T-helper 1 cell treated with Interleukin-12 subunit alpha and Interleukin-12 subunit beta and Interleukin-4 antibody, amounts not matched to agents 30 ng/mL and 1 ng/mL, for 36 hours (primary cell): Measurements from ENCODE around the gene HMCN2. TPM values are rescaled to one million over a fixed set of nuclear protein-coding genes. Genes with fewer than 3 reads are reported as not detected.

ENCODE experiments used
- intact Hi-C: fragments of 100-400 bp; cut with micrococcal nuclease; formaldehyde crosslinking; loops from one replicate; pipeline ENCODE4 v1.15.1; 2024
- total RNA-seq: library from RNA; stranded (reverse); gene quantifications from 2 replicates; pipeline ENCODE4 v1.2.3, GENCODE V29; 2022

The HMCN2 gene
- total RNA-seq, 1 donor from 2014 or later, result not detected

DNA sequence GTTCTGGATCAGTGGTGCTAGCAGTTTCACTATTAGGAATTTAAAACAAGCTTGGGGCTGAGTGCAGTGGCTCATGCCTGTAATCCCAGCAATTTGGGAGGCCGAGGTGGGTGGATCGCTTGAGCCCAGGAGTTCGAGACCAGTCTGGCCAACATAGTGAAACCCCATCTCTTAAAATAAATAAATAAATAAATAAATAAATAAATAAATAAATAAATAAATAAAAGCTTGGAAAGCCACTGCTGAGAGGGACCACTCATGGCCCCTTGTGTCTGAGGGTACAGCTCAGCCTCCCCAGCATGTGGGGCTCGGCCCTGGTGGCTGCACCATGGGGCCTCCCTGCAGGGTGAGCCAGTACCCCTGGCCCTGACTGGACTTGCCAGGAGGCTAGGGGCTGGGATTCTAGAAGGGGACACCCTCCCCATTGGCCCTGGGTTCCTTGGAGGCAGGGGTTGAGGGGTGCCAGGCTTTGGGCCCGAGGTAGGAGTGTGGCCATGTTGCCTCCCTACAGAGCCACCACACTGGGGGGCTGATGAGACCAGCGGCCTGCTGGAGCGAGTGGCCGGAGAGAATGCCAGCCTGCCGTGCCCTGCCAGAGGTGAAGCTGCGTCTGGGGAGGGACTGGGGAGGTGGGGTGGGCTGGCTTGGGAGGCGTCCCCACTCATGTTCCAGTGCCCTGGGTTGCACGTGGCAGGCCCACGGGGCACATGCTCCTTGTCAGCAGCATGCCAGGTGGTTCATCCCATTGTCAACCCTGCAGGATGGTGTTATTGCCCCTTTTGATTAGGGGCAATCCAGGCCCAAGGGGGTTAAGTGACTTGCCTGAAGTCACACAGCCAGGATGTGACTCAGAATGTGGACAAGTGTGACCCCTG lies 76.5 kb downstream of the HMCN2 start:
- intact Hi-C loops, result no loop called here

DNA sequence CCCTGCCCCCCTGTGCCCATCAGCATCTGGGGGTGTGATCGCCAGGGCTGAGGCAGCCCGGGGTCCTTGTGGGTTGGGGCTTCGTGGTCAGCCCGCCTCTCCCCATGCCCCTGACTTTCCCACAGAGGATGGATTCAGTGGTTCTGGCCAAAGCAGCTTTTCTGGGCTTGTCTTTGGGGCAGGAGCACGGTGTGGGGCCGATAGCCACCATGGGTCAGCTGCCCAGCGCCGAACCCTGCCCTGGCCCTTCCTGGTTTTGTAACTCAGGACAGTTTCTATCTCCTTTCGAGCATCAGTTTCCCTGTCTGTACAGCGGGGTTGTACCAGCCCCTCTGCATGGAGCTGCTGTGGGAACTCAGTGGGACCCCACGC lies 77.1 kb downstream of the HMCN2 start:
- intact Hi-C loops, result loop anchor here (1.0 kb wide), 1 partner anchor 235 kb away; no protein-coding TSS in a partner anchor

DNA sequence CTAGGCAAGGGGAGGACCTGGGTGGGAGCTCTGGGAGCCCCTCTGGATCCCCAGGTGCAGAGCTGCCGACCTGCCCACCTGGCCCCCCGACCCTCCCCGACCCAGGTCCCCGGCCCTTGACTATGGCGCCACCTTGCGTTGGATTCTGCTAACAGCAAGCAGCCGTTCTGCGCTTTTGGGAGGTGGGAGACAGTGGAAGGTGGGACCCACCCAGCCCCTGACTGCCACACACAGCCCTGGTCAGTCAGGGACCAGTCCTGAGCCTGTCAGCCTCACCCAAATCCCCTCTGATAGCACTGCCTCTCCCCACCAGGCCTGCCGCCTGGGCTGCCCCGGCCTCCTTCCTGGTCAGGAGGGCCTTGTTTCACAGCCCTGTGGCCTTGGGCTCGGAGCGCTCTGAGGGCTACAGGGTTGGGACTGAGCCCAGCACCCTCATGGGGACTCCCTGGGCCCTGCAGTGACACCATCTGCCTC lies 77.9 kb downstream of the HMCN2 start:
- intact Hi-C loops, result loop anchor here (1.0 kb wide), 1 partner anchor 236 kb away; no protein-coding TSS in a partner anchor

DNA sequence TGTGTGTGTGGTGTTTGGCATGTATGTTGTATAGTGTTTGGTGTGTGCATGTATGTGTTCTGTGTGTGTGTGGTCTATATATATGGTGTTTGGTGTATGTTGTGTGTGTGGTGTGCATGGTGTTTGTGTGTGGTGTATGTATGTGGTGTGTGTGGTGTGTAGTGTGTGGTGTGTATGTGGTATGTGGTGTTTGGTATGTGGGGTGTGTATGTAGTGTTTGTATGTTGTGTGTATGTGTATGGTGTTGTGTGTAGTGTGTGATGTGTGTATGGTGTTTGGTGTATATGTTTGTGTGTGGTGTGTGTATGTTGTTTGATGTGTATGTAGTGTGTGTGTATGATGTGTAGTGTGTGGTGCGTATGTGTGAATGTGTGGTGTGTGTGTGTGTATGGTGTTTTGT lies 78.8 kb downstream of the HMCN2 start:
- intact Hi-C loops, result no loop called here

DNA sequence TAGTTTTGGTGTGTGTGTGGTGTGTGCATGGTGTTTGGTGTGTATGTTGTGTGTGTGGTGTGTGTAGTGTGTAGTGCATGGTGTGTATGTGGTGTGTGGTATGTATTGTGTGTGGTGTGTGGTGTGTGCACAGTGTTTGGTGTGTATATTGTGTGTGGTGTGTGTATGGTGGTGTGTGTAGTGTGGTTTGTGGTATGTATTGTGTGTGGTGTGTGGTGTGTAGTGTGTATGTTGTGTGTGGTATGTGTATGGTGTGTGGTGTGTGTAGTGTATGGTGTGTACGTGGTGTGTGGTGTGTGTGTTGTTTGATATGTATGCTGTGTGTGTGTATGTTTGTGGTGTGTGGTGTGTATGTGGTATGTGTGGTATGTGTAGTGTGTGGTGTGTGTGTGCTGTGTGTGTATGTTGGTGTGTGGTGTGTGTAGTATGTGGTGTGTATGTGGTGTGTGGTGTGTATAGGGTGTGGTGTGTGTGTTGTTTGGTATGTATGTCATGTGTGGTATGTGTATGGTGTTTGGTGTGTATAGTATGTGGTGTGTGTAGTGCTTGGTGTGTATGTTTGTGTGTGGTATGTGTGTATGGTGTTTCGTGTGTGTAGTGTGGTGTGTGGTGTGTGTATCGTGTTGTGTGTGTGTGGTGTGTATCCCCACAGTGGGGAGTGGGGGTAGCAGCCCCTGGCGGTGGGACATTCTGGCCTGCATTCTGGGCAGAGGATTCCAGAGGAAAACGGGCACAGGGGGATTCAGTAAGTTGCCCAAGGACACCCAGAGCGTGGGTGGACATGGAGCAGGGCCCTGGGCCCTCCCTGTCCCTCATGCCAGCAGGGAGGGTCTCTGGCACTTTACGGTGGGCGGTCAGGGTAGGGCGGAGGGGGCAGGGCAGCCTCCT lies 79.7 kb downstream of the HMCN2 start:
- intact Hi-C loops, result no loop called here

DNA sequence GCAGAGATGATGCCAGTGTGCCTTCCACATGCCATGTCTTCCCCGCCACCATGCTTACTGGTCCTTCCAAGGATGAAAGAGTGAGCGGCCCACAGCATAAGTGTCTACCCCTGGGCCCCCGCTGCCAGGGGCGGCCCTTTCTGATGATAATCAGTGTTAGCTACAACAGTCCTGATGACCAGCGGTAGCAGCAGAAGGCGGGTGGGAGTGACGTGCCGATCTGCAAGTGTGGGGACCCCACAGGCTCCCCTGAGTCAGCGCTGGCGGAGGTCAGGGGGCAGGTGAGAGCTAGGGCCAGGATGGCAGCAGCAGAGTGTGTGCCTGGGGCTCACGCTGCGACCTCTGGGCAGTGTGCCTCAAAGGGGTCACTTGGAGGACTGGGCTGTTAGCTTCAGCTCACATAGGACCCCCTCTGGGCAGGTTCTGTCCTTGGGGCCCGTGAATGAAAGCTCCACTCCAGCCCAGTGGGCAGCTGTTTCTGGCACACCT lies 80.4 kb downstream of the HMCN2 start:
- intact Hi-C loops, result no loop called here

DNA sequence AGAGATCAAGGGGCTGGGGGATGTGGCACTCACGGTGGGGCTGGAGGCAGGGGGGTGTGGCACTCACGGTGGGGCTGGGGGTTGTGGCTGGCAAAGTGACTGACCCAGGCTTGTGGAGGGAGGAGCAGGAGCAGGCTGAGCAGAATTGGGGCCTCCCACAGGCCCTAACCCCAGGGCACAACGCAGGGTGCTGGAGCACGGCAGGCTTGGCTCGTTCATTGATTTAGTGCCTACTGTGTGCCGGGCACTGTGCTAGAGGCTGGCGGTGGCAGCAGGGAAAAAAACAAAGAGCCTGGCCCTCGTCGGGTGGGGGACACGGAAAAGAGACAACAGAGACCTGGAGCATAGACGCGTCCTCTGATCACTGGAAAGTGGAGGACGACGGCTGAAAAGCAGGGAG lies 80.9 kb downstream of the HMCN2 start:
- intact Hi-C loops, result no loop called here

DNA sequence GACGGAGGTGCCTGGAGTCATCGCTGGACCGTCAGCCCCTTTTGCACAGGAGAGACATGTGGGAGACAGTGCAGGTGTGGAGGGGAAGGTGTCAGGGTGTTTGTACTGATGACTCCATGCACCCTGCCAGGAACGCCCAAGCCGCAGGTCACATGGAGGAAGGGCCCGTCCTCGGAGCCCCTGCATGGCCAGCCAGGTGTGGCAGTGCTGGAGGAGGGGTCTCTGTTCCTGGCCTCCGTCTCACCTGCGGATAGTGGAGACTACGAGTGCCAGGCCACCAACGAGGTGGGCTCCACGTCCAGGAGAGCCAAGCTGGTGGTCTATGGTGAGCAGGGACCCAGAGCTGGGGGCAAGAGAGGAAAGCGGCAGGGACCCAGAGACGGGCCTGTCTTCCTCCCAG lies 81.5 kb downstream of the HMCN2 start:
- intact Hi-C loops, result no loop called here

DNA sequence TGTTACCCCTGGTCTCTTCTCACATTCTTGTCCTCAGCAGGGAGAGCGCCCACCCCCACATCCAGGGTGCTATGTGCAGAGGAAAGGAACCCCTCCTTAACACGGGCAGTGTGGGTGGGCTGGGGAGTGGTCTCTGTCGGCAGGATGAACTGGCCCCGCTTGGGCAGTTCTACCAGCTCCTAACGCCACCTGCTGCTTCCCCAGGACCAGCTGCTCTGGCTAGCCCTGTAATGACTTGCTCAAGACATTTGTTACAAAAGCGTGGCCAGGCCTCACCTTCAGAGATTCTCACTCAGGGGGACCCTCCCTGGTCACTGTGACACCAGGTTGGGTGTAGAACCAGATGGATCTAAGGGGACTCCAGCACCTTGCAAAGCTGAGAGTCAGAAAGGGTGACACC lies 82.4 kb downstream of the HMCN2 start:
- intact Hi-C loops, result no loop called here

DNA sequence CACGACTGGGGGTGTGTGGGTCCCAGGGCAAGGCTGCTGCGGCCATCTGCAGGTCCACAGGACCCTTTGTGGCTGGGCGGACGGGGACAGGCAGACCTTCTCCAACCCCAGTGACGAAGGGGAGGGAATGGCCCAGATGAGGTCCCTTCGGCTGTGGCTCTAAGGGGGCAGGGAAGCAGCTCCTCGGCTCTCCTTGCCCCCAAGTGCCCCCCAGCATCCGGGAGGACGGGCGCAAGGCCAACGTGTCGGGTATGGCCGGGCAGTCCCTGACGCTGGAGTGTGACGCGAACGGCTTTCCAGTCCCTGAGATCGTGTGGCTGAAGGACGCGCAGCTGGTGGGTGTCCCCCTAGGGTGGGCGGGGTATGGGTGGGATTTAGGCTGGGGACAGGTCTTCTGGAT lies 82.8 kb downstream of the HMCN2 start:
- intact Hi-C loops, result no loop called here

DNA sequence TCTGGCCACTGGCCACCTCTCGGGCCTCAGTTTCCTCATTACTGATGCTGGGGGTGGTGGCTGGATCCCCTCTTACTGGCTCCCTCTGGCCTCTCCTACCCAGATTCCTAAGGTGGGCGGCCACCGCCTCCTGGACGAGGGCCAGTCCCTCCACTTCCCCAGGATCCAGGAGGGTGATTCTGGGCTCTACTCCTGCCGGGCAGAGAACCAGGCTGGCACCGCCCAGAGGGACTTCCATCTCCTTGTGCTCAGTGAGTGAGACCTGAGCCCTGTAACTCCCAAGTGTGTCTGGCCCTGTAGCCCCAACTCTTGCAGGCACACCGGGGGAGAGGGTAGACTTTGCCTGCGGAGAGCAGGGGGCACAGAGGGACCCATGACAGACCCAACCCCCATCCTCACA lies 83.3 kb downstream of the HMCN2 start:
- intact Hi-C loops, result no loop called here

DNA sequence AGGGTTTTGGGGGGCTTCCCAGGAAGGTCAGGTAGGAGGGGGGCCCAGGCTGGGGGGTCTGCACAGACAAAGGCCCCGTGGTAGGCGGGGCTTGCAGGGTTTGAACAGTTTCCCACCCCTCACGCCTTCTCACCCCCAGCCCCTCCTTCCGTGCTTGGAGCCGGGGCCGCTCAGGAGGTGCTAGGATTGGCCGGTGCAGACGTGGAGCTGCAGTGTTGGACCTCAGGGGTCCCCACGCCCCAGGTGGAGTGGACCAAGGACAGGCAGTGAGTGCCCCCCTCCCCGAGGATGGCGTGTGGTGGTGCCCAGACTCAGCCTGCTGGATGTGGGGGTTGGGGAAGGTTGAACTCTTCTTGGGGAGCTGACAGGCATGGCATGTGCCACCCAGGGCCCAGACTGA lies 83.8 kb downstream of the HMCN2 start:
- intact Hi-C loops, result no loop called here

DNA sequence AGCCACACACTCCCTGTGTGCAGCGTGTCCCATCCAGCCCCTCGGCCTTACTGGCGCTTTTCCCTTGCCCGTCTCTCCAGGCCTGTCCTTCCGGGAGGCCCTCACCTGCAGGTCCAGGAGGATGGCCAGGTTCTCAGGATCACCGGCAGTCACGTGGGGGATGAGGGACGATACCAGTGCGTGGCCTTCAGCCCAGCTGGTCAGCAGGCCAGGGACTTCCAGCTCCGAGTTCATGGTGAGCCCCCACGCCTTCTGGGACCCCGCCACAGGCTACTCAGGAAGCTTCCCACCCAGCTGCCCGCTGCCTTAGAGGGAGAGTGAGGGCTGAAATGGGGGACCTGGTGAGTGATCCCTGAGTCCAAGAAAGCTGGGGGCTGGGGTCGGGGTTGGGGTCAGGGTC lies 85.8 kb downstream of the HMCN2 start:
- intact Hi-C loops, result no loop called here

DNA sequence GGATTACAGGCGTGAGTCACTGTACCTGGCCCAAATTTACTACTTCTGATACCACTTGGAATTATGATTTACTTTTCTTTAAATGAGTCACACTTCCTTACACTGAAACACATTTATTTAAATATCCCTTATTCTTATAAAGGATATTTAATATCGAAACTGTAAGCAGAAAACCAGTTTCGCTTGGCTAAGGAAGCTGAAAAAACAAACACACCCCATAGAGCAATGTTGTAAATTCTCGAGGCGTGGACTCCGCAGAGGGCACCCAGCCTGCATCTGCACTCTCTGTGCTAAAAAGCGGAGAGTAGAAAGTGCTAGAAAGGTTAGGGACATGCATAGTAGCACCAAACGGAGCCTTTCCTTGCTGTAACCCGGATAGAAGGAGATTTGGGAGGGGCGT lies 86.5 kb downstream of the HMCN2 start:
- intact Hi-C loops, result no loop called here

DNA sequence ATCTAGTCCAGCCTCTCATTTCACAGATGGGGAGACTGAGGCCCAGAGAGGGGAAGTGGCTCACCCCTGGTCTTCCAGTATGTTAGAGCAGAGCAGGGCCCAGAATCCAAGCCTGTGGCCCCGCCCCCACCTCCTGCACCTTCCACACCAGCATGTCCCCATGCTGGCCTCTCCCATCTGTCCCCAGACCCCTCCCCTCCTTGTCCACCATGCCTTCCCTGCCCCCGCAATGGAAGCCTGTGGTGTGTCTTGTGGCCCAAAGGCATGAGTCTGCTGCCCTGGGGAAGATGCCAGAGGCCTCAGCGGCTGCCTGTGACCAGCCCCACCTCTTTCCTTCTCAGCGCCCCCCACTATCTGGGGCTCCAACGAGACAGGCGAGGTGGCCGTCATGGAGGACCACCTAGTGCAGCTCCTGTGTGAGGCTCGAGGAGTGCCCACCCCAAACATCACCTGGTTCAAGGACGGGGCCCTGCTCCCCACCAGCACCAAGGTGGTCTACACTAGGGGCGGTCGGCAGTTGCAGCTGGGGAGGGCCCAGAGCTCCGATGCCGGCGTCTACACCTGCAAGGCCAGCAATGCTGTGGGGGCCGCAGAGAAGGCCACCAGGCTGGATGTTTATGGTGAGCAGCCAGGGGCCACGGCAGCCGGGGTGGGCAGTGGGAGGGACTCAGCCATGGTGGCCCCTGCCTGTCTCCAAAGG lies 87.2 kb downstream of the HMCN2 start:
- intact Hi-C loops, result no loop called here

DNA sequence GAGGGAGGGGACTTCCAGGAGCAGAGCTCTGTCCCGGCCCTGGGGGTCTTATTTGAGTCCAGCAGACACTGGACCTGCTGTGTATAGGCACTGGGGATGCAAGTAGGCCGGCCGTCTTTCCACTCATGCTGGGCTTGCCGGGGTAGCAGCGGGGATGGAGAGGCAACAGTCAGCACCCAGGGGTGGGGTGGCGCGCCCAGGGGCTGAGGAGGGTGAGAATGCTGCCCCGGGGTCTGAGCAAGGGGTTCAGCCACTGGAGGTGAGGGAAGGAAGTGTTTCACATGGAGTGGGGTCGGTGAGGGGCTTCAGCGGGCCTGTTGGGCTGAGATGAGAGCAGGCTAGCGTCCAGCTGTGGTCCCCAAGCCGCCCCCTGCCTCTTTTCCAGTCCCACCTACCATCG lies 88.8 kb downstream of the HMCN2 start:
- intact Hi-C loops, result no loop called here

DNA sequence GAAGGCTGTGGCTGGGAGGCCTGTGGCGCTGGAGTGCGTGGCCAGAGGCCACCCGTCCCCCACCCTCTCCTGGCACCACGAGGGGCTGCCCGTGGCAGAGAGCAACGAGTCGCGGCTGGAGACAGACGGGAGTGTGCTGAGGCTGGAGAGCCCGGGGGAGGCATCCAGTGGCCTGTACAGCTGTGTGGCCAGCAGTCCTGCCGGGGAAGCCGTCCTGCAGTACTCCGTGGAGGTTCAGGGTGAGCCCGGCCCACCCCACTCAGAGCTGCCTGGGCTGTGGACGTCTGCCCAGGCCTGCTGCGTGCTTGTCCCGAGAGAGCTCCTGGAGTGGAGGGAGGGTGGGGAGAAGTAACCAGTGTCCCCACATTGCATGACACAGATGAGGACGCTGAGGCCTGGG lies 89.2 kb downstream of the HMCN2 start:
- intact Hi-C loops, result no loop called here

DNA sequence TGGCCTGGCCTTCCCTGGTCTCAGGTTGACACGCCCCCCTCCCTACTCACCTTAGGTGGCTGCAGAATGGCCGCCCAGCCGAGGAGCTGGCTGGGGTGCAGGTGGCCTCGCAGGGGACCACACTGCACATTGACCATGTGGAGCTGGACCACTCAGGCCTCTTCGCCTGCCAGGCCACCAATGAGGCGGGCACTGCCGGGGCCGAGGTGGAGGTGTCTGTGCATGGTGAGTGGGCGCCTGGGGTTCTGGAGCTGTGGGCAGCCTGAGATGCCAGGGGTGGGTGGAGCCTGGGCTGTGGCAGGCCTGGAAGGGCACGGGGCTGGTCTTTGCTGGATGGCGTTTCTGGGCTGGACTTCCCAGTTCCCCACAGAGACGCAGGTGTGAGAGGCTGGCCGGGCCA lies 90.5 kb downstream of the HMCN2 start:
- intact Hi-C loops, result no loop called here

DNA sequence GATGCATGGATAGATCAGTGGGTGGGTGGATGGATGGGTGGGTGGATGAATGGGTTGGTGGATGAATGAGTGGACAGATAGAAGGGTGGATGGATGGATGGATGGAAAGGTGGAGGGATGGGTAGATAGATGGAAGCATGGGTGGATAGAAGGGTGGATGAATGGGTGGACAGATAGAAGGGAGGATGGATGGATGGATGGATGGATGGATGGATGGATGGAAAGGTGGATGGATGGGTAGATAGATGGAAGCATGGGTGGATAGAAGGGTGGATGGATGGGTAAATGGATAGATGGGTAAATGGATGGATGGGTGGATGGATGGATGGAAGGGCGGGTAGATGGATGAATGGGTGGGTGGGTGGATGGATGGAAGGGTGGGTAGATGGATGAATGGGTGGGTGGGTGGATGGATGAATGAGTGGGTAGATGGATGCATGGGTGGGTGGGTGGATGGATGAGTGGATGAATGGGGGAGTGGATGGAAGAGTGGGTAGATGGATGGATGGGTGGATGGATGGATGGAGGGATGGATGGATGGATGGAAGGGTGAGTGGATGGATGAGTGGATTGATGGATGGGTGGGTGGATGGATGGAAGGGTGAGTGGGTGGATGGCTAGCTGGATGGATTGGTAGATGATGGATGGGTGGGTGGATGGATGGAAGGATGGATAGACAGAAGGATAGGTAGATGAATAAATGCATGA lies 91.5 kb downstream of the HMCN2 start:
- intact Hi-C loops, result no loop called here

DNA sequence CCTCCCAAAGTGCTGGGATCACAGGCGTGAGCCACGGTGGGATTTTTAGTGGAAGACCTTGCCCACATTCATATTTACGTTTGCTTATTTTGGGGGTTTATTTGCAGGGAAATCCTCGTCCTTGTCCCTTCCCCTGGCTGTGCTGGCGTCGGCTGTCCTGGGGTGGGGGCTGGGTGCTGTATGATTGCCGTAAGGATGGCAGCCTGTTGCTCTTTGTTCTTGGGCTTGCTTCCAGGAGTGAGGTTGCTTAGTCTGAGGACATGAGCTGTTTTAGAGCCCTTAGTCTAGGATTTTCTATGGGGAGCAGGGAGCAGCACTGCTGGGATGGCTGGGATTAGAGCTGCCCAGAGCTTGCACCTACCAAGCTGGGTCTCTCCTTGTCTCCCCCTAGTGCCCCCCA lies 93.4 kb downstream of the HMCN2 start:
- intact Hi-C loops, result no loop called here

DNA sequence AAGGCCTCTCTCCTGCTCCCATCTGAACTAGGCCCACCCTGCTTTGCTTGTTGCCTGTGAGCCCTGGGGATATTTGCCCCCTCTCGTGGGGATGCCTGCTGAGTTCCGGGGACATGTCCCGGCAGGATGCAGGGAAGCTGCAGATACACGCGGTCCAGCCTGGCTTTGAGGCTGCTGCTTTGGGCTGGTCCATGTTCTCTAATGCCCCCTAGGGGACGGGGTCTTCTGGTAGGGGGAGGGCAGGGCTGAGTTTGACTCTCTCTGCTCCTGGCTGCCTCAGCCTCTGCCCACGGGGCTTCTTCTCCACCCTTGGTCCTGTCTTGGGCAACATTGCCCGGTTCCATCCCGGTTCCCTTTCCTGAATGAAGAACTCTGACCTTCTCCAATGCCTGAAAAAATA lies 94.3 kb downstream of the HMCN2 start:
- intact Hi-C loops, result no loop called here
